H7 (cell line): Measurements from ENCODE around the gene RUNX2. TPM values are rescaled to one million over a fixed set of nuclear protein-coding genes. Genes with fewer than 3 reads are reported as not detected.

Experiments
- DNase-seq: peaks from one replicate; pipeline ENCODE4 v3.0.0; 2012
- H3K27me3 ChIP-seq: 2 replicates; pipeline ENCODE4 v1.6.0; 2011; ENCODE audit warnings: mild to moderate bottlenecking, low read length; ENCODE audit not compliant: control insufficient read depth, insufficient read depth
- H3K36me3 ChIP-seq: replicated peaks from 2 replicates; pipeline ENCODE4 v1.5.1; 2011; ENCODE audit warnings: low read length; ENCODE audit not compliant: control insufficient read depth, insufficient read depth
- H3K4me3 ChIP-seq: 2 replicates; pipeline ENCODE4 v1.5.1; 2011; ENCODE audit warnings: low read depth, mild to moderate bottlenecking, control low read depth, low read length, moderate library complexity; ENCODE audit not compliant: insufficient read depth
- total RNA-seq: library from RNA; depleted of rRNA; stranded (reverse); fragments of >200 nt; shearing (Covaris generic); gene quantifications from 2 replicates; pipeline ENCODE4 v1.2.3, GENCODE V29; 2014

The RUNX2 gene
- total RNA-seq, 1 experiment from 2014 or later, result 0.14 TPM

DNA sequence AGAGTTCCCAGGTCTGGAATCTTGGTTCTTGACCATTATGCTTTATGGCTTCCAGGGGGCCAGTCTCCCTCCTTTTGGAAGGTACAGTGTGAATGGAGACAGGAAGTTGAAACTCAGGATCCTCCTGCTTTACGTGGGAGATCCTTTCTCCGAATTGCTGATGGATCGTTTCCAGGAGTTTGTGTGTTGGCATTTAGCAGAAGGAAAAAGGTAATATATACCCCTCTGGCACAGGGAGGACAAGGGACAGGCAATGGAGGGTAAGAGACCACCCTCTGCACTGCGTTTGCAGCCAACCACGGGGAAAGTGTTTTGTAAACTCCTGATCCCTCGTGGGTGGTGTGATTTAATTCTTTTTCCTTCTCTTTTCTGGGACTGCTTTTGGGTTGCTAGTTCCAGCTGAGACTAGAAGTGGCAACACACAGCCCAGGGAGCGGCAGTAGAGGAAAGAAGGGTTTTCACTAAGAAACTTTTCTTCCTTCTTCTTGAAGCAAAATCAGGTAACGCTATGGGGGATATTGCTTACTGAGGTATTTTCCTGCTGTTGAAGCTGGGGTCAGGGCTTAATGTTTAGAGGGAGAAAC, 307.2 kb downstream of the RUNX2 start:
- no peak for DNase-seq
- Histone ChIP-seq H3K4me3 (no peak overlapping the region), H3K36me3 (no peaks in the 10 kb centered on the region)

DNA sequence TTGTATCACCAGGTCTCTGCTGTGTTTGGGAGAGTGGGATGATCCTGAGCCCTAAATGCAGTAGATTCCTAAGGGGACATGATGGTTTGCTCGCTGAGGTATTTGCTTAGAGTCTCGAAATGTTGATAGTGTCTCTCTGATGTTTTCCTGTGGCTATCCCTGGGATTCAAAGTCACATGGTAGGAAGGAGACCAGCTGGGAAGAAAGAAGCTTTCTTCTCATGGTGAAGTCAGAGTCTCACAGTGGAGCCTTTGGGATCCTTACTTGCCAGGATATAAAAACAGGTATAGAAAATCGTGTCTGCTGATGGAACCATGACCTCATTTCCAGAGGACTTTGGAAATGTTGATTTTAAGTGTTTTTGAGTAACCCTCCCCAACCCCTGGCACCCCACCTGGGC, 308.9 kb downstream of the RUNX2 start:
- no peak overlapping the region for H3K4me3 ChIP-seq
- no peak for DNase-seq
- no peaks in the 10 kb centered on the region; the same call in 1 of the 2 replicates for H3K27me3 ChIP-seq
- H3K36me3 ChIP-seq, result no peaks in the 10 kb centered on the region

More for the DNA sequence above, 307.2 kb downstream of the RUNX2 start:
- H3K27me3 ChIP-seq, result no peaks in the 10 kb centered on the region

DNA sequence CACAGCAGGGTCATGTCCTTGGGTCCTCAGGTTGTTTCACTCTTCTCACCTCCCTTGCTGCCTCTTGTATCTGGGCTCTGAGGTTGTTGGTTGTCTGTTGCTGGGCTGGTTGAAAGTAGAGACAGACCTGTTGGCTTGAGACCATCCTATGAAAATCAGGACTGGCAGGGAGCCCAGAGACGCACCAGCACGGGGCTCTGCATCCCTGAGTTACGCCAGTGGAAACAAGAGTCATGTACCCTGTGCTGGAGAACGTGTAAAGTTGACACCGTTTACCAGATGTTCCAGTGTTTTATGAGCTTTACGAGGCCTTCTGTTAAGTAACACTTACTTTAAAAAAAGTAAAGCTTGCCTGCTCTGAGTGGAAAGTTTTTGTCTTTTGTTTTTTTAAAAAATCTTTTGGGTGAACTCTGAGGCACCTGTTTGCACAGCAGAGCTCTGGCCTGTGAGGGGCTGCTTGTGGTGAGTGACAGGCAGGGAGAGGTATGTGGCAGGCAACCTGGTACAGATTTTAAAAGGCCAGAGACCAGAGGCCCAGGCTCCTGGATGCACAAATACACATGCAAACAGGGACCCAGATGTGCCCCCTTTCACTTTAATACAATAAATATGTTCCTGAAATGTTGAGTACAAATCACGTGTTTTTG, 309.6 kb downstream of the RUNX2 start:
- no peaks in the 10 kb centered on the region for H3K36me3 ChIP-seq
- DNase-seq, result no peak
- no peaks in the 10 kb centered on the region; the same call in 1 of the 2 replicates for H3K27me3 ChIP-seq
- no peak overlapping the region for H3K4me3 ChIP-seq

DNA sequence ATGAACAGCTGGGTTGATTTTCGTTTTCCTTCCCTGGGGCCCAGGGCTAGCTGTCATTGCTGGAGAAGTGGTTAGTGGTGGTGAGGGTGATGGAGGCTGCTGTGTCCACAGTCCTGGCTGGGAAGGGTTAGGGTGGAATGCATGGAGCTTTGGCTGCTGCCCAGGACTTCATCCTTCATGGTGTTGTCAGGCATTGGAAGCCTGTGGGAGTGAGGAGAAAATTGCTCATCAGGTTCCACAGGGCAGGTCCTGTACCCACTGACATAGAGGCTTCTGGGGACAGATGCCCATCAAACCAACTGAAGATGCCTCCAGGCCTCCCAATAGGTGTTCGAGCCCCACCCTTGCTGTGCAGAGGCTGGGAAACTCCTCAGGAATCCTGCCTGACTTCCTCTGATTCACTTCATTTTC, 312.0 kb downstream of the RUNX2 start:
- H3K27me3 ChIP-seq, result peaks cover 6% of the 10 kb centered on the region; the same call in 1 of the 2 replicates
- DNase-seq, result no peak
- no peaks in the 10 kb centered on the region for H3K36me3 ChIP-seq
- H3K4me3 ChIP-seq, result no peak overlapping the region

DNA sequence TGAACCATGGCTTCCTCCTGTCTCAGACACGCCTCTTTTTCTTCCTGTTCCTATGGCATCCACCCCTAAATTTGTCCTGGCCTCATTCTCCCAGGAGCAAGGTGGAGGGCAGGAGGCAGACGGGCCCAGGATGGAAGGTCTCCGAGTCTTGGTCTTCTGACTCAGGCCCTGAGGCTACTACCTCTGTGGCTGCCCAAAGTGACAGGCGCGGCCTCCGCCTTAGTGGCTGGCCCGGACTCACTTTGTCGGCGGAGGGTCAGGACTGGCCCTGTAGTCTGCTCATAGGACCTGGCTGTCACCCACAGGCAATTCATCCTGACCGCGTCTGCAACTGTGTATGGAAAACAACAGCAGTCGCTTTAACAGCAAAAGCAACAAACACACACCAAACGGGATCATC, 312.7 kb downstream of the RUNX2 start:
- H3K4me3 ChIP-seq, result no peak overlapping the region
- peaks cover 6% of the 10 kb centered on the region; the same call in 1 of the 2 replicates for H3K27me3 ChIP-seq
- DNase-seq, result no peak
- H3K36me3 ChIP-seq, result no peaks in the 10 kb centered on the region

DNA sequence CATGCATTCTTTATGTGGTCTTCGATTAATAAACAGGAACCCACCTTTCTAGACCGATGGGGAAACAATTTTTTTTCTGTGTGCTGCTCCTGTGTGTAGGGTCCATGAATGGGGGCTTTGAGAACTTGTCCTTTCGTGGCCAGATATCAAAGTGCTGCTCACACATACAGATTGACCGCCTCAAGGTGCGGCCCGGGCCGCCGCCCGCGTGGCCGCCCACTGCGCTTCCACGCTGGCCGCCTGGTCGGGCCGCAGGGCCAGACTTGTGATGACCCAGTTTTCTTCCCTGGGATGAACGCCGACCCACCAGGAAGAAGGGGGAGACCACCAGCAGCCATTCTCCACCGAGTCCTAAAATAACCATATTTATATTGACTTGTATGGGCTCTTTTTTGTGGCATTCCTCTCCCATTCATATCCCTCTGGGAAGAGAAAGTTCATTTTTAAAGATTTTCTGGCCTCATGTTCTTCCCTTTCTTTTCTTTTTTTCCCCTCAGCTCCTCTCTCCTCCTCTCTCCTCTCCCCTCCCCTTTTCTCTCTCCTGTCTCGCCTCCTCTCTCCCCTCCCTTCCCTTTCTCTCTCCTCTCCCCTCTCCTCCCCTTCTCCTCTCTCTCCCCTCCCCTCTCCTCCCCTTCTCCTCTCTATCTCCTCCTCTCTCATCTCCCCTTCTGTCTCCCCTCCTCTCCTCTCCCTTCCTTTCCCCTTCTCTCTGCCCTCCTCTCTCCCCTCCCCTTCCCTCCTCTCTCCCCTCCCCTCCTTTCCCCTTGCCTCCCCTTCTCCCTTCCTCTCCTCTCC, 314.4 kb downstream of the RUNX2 start:
- Histone ChIP-seq H3K27me3 (peaks cover 6% of the 10 kb centered on the region; the same call in 1 of the 2 replicates), H3K4me3 (no peak overlapping the region), H3K36me3 (no peaks in the 10 kb centered on the region)
- DNase-seq, result peak; percentile 27

DNA sequence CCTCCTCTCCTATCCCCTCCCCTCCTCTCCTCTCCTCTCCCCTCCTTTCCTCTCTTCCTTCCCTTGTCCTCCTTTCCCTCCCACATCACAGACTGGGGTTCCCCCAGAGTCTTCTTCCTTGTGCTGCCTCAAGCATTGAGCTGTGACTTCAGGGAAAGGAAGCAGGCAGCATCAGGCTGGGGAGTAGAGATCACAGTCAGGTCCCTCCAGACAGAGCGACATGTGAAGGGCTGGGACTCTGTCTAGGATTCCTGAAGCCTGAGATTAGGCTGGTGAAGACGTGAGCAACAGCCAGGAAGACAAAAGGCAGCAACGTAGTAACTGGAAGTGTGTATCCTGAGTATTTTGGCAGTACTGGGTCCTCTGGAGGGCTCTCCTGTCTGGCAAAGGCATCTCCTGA, 315.0 kb downstream of the RUNX2 start:
- Histone ChIP-seq H3K27me3 (peaks cover 6% of the 10 kb centered on the region; the same call in 1 of the 2 replicates), H3K36me3 (no peaks in the 10 kb centered on the region), H3K4me3 (no peak overlapping the region)
- DNase-seq, result no peak

DNA sequence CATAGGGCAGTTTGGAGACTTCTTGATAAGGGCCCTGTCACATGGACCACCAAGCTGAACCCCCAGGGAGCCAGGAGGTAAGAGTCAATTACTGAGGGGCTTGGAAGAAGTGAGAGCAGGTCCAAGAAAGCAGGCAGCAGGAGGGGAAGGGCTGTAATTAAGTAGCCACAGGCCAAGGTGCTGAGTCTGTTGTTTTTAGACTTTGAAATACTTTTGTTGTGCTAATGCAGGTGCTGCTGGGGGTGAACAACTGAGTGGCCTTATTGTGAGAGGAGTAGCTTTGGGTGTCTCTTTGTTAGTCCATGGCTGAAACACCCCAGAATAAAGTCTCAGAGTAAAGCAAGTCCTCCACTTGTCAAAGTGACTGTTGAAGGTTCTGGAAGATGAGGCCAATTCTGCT, 316.6 kb downstream of the RUNX2 start:
- Histone ChIP-seq H3K27me3 (peaks cover 6% of the 10 kb centered on the region; the same call in 1 of the 2 replicates), H3K36me3 (no peaks in the 10 kb centered on the region), H3K4me3 (no peak overlapping the region)
- peak; percentile 36 for DNase-seq

DNA sequence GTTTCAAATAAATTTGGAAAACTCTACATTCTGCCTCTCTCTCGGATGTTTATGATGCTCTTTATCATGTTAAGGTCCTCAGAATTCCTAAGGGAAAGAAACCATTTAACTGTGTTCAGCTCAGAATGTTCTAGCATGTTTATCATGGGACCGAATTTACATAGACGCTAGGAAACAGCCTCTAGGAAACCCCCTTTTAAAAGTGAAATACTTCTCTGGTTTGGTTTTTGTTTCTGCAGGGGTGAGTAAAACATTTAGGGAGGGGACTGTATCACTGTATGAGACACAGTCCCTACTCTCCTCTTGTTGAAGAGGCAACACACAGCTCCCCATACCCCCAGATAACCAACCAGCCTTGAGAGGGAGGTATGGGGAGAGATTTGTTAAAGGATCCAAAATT, 317.2 kb downstream of the RUNX2 start:
- no peaks in the 10 kb centered on the region for H3K36me3 ChIP-seq
- H3K27me3 ChIP-seq, result peaks cover 6% of the 10 kb centered on the region; the same call in 1 of the 2 replicates
- H3K4me3 ChIP-seq, result no peak overlapping the region
- peak; percentile 6 for DNase-seq

DNA sequence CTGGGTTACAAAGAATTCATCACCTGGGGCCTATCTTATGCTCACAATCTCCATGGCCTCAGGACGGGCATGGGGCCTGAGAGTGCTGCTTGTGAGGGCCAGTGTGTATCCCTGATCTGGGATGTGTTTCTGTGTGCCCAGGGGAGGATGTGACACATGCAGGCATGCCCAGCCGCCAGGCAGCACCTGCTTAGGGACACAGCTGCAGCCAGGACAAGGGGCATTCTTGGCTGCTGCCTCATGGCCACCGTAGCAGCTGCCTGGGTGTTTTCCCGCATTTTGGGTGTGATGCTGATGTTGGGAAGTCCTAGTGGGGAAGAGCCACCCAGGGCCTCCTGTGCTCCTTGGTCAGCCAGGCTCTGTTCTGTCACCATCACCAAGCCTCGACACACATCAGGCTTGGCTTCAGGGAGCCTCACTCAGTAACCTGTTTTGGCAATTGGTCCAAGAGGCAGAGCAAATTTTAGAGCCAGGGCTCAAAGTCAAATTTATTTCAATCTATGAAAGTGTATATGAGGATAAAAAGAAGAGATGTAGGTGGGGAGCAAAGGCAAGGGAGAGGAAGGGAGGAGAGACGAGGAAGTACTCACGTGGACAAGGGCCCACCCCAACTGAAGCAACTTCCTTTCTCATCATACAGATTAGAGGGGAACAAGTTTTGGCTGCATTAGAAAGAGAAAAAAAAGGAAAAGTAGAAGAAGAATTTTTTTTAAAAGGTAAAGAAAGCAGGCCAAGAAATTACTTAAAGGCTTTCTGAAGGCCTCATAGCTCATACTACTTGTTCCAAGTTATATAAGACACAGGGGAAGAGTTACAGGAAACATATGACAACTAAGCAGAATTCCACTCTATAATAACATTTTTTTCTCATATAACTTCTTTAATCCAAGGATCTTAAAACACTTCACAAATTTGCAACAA, 319.5 kb downstream of the RUNX2 start:
- H3K27me3 ChIP-seq, result peaks cover 6% of the 10 kb centered on the region; the same call in 1 of the 2 replicates
- no peaks in the 10 kb centered on the region for H3K36me3 ChIP-seq
- peak; percentile 9 for DNase-seq
- H3K4me3 ChIP-seq, result no peak overlapping the region

DNA sequence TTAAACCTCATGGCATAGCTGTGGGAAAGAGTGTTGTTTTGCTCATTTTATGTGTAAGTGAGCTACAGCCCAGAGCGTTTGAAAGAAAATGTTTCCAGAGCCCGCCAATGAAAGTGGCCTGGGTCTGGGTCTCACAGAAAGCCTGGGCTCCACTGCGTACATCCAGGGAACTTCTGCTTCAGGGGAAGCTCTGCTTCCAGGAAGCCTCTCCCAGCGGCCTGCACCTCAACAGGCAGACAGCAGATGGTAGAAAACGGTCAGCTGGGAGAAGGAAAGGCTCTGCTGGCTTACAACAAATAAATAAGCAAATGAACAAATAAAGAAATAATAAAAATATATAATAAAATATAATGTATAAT, 320.1 kb downstream of the RUNX2 start:
- Histone ChIP-seq H3K4me3 (no peak overlapping the region), H3K36me3 (no peaks in the 10 kb centered on the region), H3K27me3 (peaks cover 6% of the 10 kb centered on the region; the same call in 1 of the 2 replicates)
- peak; percentile 13 for DNase-seq

DNA sequence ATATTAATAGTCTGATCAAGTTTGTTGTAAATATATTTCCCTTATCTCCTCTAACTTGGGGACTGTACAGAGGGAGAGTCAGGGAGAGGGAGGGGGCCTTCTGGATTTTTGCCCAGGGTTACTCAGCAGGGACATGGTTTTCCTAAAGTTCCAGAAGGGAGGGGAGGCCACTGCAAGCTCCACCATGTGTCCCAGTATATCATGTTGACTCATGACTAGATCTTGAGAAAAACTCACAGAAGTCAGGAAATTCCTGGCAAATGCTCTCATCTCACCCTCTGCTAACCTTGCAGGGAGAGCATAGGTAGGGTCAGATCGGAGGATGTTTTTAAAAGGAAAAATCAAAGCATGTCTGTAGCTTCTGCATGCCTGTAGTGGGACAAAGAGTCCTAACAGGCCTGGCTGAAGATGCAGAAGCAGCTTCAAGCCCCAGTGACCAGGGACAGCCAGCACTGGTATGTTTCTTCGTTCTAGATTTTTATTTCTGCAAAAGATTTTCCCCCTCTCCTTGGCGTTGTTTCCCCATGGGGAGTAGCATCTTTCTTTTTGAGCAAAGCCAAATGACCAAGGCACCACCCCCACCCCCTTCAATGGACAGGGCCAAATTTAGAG, 322.5 kb downstream of the RUNX2 start:
- DNase-seq, result peak; percentile 1
- H3K4me3 ChIP-seq, result no peak overlapping the region
- no peaks in the 10 kb centered on the region for H3K36me3 ChIP-seq
- H3K27me3 ChIP-seq, result no peaks in the 10 kb centered on the region

DNA sequence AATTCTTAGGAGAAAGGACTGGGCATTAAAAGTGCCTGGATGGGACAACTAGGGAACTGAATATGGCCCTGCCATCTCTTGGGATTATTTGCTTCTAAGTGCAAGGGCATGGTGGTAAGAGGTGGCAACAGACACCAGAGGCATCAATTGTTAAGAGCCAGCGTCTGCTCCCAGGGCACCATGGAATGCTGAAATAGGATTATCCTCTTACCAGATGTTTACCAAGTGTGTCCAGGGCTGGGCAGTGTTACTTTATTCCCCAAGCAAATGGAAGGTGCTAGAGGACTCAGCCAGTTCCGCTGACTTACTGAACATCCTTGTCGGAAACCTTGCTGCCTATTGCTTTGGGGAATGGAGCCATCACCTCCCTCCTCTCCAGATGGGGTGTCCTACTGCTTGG, 323.2 kb downstream of the RUNX2 start:
- H3K27me3 ChIP-seq, result no peaks in the 10 kb centered on the region
- DNase-seq, result peak; percentile 1
- H3K36me3 ChIP-seq, result no peaks in the 10 kb centered on the region
- no peak overlapping the region for H3K4me3 ChIP-seq

DNA sequence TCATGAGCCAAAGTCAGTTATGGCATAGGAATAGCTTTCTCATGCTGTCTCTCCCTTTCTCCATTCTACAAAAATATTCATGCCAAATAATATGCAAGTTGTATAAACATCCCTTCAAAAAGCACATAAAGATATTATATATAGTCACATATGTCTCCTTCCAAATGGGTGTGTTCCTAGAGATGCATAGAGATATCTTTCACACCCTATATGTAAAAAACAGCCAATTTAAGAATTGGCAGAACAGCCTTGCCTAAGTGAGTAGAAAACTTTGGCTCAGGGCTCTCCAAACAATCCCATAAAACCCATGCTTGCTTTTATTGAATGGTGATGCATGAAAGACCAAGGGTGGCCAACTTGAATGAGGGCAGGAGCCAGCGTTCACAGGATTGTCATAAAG, 324.3 kb downstream of the RUNX2 start:
- Histone ChIP-seq H3K4me3 (no peak overlapping the region), H3K36me3 (no peaks in the 10 kb centered on the region), H3K27me3 (no peaks in the 10 kb centered on the region)
- no peak for DNase-seq
